Stimulated activated CD8-positive, alpha-beta memory T cell treated with anti-CD3 and anti-CD28 coated beads, Interleukin-15, amount 100 ng/mL, for 1 hour (primary cell): ENCODE data around the gene TBPL2.
A peak's percentile ranks its signal among the peaks of the same experiment; 100 is the strongest.
"Not testable (repeated sequence)": the region's sequence is repeated elsewhere in the genome, so short reads cannot be mapped to it uniquely, and the experiment has no call there.

ENCODE experiments used
- DNase-seq: peaks from one replicate; pipeline ENCODE4 v3.0.0-alpha.2; 2020; ENCODE audit warnings: low read depth

Gene TBPL2

DNA sequence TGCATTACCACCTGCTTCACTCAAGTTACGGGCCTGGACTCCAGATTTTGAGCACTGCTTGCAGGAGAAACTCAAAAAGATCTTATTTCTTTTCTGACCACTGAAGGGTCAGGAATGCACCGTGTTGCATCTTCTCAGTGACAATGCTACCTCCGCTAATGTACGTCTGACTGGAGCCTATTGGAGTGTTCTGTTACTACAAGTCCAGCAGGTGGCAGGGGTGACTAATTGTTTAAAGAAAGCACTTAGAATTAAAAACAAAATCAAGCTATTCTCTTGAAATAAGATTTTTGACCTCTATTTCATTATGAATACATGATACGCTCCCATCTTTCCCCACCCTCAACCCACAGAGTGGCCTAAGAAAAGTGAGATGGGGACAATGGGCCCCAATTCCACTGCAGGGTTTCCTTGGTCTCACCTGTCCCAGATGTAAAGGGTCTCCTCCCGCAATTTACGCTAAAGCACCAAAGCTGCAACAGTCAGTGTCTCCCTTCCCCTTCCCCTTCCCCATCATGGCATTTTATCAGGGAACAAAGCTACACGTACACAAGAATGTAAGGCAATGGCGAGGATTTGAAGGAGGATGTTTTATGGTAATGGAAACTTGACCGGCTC, 2.2 kb downstream of the TBPL2 start:
- DNase-seq, result no peak

DNA sequence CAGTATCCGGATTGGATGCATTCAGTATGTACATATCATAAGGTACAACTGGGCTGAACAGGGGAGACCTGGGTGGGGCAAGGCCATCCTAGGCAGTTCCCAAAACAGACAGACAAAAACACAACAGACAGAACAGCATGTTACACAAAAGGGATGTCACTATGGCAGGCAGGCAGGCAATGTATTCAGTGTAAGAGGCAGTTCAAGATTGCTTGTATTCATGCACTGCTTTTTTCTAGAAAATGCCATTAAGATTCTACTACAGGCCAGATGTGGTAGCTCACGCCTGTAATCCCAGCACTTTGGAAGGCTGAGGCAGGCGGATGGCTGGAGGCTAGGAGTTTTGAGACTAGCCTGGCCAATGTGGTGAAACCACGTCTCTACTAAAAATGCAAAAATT, 3.5 kb downstream of the TBPL2 start:
- DNase-seq, result no peak

DNA sequence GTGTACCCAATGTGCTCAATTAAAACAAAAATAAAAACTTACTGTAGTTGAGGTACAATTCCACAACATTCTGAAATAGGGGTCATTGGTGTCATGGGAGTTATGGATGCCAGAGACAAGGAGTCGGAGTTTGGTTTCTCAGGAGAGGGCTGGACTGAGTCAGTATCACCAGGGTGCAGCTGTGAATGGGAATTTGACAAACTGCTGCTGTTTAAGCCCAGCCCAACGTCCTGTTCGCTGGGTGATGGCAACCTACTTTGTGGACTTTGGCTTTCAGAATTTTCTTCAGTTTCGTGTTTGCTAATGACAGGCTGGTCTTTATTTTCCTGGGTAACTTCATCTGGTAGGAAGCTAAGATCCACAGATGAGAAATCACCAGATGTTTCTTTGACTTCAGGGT, 3.9 kb downstream of the TBPL2 start:
- DNase-seq, result no peak

DNA sequence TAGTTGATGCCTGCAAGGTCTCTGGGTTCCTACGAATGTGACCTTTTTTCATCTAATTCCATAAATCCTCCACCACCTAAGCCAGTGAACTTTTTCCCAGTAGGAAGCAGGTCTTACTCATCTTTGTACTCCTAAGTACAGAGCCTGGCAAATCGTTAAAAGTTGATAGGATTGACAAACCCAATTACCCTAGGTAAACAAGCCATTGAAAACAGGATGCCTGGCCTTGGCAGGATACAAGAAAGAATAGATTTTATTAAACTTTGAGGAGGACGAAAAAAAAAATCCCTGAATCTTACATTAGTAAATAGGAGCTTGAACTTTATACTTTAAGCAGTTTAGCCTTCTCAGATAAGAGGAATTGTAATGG, 5.6 kb downstream of the TBPL2 start:
- DNase-seq, result no peak

DNA sequence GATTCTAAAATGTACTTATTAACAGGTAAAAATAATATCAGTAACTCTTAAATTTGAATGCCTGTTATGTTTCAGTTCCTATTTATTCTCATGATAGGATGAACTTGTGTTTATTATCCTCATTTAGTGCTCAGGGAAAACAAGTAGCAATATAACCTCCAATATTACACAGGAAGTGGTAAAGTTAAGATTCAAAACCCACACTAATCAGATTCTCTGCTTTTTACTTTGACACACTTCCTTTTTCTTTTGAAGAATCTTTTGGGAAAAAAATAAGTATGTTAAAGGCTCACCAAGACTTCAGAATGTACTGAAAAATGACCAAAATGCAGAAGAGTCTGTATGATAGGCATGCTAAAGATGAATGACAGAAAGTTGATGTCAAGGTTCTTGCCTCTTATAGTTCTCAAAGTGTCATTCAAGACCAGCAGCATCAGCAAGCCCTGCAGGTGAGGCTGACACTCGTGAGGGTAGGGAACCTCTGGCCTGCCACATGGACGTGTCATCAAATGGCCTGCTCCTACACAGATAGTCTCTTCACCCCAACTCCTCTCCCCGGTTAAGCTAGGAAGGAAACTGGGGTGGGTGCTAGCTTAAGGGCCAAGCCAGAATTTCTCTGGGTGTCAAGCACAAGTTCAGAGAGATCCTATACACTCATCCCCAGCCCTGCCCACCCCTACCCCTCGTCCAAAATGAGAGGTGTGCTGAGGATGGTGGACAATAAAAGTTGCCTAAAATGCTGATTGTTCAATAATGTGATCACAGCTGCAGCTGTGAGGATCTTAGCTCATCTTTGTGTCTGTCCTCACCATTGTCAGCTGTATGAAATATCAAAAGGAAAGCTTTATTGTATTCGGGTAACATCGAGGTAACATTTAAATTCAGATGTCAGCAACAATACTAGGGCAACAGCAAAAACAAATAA, 6.3 kb downstream of the TBPL2 start:
- no peak for DNase-seq

DNA sequence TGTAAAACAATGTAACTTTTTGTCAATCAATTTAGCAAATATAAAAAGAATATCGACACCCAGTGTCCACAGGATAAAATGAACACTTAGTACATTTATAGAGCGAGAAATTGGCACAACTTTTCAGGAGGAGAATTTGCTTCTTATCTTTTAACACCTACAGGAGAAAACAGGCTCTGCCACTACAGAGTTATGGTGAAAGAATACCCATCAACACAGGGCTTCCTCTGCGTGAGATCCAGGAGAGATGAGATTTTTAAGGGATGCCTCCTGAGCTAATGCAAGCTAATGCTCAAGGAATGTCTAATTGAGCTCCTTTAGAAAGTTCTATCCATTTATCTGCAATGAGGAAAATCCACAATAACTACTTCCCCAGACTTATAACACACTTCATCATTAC, 7.8 kb downstream of the TBPL2 start:
- no peak for DNase-seq

DNA sequence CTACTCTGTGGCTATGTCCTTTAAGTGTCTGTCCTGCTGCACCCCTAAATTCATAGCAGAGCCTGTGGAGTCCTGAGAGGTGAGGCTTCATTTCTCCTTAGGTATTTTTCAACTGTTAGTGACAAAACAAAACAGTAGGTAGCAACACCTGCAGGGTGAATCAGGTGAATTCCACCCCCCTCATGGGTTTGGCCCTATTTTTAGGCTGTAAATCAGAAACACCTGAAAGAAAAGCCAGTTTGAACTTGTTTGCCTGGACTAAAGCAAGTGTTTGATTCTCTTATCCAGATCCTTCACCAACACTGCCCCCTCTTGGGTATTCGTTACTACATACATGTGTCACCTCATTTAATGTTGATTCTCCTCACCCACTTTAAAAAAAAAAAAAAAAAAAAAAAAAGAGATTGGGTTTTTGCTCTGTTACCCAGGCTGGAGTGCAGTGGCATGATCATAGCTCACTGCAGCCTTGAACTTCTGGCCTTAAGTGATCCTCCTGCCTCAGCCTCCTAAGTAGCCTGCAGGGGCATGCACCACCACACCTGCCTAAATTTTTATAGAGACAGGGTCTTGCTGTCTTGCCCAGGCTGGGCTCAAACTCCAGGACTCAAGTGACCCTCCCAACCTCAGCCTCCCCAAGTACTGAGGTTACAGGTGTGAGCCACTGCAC, 10.3 kb downstream of the TBPL2 start:
- DNase-seq, result peak; percentile 14

DNA sequence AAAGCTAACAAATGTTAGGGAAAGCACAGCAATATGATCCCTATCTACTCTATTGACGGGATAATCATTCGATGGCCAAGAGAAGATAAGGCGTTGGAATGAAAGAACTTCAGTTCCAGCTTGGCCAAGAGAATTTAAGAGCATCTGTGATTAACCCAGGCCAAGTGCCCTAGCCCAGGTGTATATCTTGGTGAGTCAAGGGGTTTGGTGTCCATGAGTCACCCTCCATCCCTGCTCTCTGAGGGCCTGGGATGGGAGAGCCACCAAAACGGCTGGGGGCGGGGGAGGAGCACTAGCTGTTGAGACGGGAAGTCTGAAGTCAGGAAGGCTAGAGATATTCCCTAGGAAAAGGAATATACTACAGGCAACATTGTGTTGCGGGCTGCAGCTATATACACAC, 13.0 kb downstream of the TBPL2 start:
- no peak for DNase-seq

DNA sequence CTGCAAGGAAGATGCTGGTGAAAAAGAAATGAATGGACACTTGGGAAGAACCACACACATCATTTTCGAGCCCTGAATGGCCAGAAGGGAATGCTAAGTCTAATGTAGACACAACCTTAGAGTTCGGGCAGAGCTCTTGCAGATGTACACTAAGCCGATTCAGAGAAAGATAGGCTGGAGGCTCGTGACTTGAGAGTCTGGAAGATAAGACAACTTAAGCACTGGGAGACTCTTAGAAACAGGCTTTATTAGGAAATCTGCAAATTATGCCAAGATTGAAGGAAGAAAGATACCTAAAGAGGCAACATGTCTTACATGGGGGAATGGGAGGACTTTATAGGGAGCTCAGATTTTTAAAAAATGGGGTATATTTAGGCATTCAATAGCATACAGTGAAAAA, 13.5 kb downstream of the TBPL2 start:
- no peak for DNase-seq

DNA sequence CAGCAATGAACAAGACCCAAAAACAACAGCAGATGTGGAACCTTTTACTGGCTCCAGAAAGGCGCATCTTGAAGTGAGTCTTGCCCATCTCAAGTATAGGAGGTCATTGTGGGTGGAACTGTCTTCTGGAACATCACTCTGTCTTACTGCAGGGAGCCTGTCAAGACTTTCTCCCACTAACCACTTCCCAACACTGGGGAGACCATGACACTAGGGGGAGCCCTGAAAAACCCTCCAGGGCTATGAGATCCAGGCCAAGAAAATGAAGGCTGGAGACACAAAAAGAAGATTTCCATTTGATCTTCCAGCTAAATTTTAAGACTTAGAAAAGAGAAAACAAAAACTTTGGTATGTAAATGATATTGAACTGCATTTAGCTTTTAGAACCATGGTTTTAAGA, 15.3 kb downstream of the TBPL2 start:
- no peak for DNase-seq

DNA sequence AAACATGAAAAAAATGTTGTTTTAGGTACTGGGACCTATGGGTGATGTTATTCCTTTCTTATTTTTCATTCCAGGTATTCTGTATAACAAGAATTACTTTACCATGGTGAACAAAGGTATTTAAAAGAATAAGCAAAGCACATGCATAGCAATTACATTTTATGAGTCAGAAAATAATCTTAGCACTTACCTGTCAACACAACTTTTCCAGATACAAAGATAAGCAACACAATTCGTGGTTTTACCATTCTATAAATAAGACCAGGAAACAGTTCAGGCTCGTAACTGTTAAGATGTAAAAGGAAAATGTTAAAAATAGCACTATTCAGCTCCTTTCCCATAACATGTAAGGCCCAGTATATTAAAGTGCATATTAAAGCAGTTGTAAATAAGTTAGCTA, 16.4 kb downstream of the TBPL2 start:
- no peak for DNase-seq

DNA sequence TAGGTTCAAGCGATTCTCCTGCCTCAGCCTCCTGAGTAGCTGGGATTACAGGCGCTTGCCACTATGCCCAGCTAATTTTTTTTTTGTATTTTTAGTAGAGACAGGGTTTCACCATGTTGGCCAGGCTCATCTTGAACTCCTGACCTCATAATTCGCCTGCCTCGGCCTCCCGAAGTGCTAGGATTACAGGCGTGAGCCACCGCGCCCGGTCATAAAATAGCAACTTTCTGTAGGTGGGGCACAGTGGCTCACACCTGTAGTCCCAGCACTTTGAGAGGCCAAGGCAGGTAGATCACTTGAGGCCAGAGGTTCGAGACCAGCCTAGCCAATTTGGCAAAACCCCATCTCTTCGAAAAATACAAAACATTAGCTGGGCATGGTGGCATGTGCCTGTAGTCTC, 18.1 kb downstream of the TBPL2 start:
- DNase-seq, result not testable (repeated sequence)

DNA sequence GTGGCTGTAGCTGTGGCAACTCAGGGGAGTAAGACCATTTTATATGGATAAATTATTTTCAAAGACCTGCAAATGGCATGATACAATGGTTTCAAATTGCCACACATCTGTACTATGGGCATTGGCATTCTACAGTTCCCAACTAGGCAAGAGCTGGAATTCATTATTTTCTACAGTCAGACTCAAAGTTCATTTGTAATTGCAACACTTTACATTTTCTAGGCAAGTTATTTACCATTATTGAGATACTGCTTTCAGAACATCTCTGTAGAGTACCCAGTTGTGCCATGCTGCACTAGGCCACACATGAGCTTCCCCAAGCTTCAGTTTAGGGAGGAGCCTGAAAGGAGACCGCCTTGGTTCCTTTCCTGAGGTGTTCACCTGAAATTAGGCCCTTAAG, 20.8 kb downstream of the TBPL2 start:
- no peak for DNase-seq

DNA sequence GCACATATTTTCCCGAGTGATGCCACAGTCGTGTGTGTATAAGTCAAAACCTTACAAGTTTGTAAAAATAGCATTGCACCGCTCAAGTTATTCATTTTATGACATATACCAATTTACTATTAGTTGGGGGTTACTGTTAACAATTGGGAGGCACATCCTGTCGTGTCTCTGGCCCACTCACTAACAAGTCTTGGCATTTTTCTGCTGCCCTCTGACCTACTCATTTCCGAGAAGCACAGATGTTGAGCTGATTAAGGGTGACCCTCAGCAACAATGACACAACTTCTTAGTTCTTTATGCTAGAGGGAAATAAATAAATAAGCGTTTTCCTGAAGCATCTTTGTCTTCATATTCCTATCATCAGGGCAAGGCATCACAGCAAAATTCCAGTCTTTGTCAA, 22.0 kb downstream of the TBPL2 start:
- no peak for DNase-seq

DNA sequence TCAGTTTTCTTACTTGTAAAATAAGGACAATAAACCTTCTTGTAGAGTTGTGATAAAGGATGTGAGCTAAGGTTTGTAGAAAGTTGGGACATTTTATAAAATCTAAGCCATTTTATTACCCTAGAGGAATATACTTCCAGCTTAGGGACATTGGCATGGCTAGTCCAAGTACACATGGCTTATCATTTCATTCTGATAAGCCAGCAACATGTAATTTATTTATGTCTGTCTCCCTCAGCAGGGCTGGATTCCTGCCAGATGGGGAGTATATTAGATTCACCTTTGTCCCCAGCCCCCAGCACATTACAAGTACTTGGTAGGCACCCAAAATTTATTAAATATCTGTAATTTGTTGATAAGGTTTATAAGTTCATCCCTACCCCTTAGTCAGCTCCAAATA, 22.5 kb downstream of the TBPL2 start:
- no peak for DNase-seq

DNA sequence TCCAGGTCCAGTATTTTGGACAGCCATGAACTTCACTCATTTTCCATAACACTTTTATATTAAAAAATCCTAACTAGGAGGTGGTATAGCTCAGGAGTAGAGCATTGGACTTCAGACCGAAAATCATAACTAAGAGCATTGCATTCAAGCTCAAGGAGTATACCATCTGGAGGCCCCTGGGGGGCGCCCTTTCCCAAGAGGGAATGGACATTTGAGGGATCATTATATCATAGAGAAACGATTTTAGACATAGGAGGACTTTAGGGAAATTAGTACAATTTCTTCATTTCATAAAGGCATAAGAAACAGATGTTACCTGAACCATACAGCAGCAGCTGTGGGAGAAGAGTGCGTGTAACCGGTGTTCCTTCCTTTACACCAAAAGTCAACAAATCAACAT, 23.6 kb downstream of the TBPL2 start:
- DNase-seq, result no peak

DNA sequence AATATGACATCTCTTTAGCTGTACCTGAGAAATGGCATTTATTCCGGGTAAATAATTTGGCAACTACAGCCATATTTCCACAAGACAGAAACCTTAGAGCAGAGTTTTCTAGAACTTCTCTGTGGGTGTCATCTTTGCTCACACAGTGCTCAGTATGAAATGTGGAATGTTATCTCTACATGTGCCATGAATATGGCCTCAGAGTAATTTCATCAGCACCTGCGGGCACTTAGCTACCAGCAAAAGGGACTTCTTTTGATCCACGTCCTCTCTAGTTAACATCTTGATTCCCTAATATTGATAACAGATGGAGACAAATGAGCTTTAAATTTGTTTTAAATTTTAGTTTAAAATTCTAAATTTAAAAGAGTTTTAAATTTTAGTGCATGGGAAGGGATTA, 25.9 kb downstream of the TBPL2 start:
- no peak for DNase-seq

DNA sequence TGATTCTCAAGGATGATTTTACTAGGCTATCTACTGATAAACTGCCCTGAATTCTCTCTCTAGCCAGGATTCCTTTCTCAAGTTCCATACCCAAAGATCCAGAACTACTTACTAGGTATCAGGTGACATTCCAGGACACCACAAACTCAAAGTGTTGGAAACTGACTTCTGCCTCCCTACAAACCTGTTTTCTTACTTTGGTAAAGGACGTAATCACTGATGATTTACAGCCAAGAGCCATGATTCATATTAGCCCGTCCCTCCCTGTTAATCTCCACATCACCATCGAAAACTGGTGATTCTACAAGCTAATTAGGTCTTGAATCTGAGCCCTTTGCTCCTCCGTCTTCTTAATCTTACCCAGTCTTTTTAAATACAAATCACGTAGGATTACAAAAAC, 27.7 kb downstream of the TBPL2 start:
- DNase-seq, result no peak

DNA sequence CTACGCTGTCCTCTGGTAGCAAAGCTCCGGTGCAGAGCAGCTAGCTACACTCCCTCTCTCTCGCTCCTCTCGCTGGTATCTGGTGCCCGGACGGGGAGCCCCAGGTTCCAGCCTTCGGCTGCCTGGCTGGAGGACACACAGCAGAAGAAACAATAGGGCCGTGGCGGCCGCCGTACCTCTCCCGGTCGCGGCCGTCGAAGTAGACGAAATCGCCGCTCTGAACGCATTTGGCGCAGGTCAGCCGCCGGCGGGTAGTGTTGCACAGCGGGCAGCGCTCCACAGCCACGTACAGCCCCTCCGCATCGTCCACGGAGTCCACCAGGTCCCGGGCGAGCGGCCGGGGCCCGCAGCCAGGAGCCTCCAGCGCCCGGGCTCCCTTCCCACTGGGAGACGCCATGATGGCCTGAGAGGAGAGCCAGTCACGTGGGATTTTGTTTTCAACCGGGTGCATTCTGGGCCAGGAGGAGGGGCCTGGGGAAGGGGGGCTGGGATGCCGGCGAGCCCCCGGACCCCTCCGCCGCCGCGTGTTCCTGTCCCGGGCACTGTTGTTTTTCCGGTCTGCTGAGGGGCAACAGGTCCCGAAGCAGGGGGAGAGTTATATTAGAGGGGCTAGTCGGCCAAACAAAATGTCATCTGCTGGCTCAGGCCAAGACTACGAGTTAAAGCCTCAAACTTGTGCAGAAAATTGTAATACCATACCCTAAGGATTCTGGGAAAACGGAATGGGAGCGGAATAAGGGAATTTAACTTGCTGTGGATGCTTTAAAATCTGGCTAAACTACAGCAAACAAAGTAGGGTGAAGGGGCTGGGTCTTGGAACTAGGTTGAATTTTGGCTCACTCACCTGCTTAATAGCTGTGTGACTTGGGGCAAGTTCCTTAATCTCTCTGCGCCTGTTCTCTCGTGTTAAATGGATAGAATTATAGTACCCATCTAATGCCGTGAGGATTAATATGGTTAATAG, 28.7 kb downstream of the TBPL2 start, which contains the start of gene ATG14:
ATG14 (minus strand) TSS at position 405 of the 964 bp plus-strand sequence; CDS start at position 397, 8 bp downstream.
- peak; percentile 52 for DNase-seq

DNA sequence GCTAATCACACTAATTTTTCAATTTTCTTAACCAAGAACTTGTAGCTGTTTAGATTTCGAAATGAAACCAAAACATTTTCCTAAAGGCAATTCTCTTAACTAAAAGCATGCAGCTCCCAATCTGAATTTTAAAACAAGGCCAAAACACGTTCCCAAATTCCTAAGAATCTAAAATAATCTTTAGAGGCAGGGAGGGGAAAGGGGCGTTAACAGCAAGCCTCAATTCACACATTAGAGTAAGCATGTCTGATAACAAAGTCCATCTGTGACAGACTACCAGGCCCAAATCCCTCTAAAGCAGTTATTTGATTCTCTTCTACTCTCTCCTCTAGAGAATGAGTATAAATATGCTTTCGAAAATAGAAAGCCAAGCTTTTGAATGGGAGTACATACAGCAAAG, 29.5 kb downstream of the TBPL2 start:
- no peak for DNase-seq

DNA sequence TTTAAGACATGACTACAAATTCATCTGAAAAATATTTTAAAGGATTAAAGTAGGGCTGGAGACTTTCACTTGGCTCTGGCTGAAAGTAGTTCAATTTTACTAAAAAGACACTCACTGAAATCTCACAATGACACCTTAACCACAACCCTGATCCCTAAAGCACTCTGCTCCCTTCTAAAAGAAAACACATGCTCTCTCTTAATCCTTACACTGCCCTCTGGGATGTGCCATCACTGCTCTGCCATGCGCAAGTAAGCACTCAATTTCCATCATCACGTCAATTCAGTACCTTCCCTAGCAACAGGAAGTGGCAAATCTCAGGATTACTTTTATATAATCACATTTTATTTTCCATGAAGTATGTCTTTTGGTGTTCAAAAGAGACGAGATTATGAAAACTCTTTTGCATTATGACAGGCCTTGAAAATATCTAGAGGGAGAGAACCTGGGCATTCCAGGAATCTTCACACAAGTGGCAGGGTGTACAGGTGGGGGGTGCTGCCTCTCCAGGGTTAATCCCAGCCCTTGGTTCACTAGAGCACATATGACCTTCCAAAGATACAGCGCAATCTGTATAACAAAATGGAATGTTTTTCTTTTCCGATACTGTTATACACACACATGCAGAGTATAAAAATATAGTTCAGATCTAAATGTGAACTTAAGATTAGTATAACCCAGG, 36.1 kb downstream of the TBPL2 start:
- no peak for DNase-seq
